ENCODE results near the gene LIMA1. TPM values are rescaled to one million over a fixed set of nuclear protein-coding genes. Genes with fewer than 3 reads are reported as not detected.

Gene LIMA1
- total RNA-seq, 1 donor from 2014 or later, result 79.4 TPM

DNA sequence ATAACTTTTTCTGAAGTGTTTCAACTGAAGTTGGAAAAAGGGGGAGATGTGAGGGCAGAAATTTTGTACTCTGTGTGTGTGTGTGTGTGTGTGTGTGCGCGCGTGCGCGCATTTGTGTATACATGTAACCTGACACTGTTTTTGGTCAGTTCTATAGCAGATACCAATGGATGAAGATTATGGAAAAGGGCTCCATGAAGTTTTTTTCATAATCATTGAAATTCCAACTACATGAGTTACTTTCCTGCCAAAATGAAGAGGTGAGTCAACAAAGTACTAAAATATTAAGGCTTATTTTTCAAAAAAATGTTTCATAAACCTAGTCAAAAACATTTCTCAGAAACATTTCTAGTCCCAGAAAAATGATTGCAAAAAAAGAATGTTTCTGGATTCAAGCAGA is 90.4 kb downstream of the LIMA1 start:
- H3K36me3 ChIP-seq, result peaks cover 40 to 54% of the 10 kb centered on the region in 2 donors
- H3K27ac ChIP-seq, result peak overlapping the region; percentile 67 to 81
- H3K9me3 ChIP-seq, result no peaks in the 10 kb centered on the region
- no peaks in the 10 kb centered on the region for H3K27me3 ChIP-seq
- H3K4me1 ChIP-seq, result peaks cover 6 to 22% of the 10 kb centered on the region in 2 donors
- no peak for DNase-seq (ENCODE audit: low spot score in 2 of 2)
- intact Hi-C loops (cut with DNase I), result no loop called here
- TF ChIP-seq, protein P1, sequence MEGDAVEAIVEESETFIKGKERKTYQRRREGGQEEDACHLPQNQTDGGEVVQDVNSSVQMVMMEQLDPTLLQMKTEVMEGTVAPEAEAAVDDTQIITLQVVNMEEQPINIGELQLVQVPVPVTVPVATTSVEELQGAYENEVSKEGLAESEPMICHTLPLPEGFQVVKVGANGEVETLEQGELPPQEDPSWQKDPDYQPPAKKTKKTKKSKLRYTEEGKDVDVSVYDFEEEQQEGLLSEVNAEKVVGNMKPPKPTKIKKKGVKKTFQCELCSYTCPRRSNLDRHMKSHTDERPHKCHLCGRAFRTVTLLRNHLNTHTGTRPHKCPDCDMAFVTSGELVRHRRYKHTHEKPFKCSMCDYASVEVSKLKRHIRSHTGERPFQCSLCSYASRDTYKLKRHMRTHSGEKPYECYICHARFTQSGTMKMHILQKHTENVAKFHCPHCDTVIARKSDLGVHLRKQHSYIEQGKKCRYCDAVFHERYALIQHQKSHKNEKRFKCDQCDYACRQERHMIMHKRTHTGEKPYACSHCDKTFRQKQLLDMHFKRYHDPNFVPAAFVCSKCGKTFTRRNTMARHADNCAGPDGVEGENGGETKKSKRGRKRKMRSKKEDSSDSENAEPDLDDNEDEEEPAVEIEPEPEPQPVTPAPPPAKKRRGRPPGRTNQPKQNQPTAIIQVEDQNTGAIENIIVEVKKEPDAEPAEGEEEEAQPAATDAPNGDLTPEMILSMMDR (IDR thresholded peaks at IDR 0.05), result no peak
- H3K4me3 ChIP-seq, result no peak overlapping the region

- H3K4me1 ChIP-seq, result peaks cover 7 to 28% of the 10 kb centered on the region in 2 donors
- no peak overlapping the region for H3K4me3 ChIP-seq
- no peaks in the 10 kb centered on the region for H3K9me3 ChIP-seq
- peak overlapping the region; percentile 67 to 81 for H3K27ac ChIP-seq
- intact Hi-C loops (cut with DNase I), result no loop called here
- TF ChIP-seq, protein P1 (IDR thresholded peaks at IDR 0.05), result no peak
- peaks cover 37 to 50% of the 10 kb centered on the region in 2 donors for H3K36me3 ChIP-seq
- H3K27me3 ChIP-seq, result no peaks in the 10 kb centered on the region
- no peak for DNase-seq (ENCODE audit: low spot score in 2 of 2)
These were observed 91.1 kb downstream of the LIMA1 start for GRCh38 chr12:50192236-50192635.

DNA sequence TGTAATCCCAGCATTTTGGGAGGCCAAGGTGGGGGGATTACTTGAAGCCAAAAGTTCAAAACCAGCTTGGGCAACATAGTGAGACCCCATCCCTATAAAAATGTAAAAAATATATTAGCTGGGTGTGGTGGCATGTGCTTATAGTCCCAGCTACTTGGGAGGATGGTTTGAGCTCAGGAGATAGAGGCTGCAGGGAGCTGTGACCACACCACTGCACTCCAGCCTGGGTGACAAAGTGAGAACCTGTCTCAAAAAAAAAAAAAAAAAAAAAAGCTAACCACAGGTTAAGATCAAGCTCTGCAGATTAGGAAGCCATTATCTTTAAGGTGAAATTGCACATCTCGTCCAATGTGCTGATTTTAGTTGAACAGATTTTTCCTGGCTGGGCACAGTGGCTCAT is 92.5 kb downstream of the LIMA1 start:
- Histone ChIP-seq H3K4me1 (peaks cover 17 to 42% of the 10 kb centered on the region in 2 donors), H3K27ac (peak overlapping the region in 1 of 2 donors; percentile 3), H3K27me3 (no peaks in the 10 kb centered on the region), H3K36me3 (peaks cover 32 to 38% of the 10 kb centered on the region in 2 donors), H3K9me3 (no peaks in the 10 kb centered on the region), H3K4me3 (no peak overlapping the region)
- intact Hi-C loops (cut with DNase I), result no loop called here
- DNase-seq (ENCODE audit: low spot score in 2 of 2), result no peak
- TF ChIP-seq, protein P1 (IDR thresholded peaks at IDR 0.05), result no peak

DNA sequence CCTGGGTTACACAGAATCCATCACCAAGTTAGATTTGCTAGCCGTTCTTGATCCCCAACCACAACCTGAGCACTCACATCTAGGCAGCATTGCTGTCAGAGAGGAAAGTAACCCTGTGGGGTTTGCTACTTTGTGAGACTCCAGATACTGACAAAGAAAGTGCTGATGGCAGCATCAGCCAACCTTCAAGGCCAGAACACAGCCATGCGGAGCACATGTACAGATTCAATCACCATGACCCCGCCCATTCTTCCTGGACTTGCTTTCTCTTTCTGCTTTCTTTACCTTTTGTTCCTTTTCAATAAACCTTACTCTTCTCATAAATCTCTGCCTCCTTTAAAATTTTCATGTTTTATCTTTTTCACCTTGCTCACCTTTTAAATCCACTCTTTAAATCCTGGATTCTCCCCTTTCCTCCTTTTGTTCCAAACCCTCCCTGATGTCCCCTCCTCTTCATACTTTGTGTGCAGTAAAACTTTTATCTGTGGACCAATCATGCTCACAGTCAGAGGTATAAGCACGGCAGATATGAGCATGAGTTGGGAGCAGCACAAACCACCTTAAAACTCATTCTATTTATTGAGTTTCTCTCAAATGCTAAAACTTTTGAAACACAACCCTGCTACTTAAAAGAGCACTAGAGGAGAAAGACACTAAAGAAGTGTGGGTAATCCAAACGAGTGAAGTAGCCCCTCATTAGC is 94.3 kb downstream of the LIMA1 start:
- H3K9me3 ChIP-seq, result no peaks in the 10 kb centered on the region

GRCh38 chr12:50188241-50188781 is 95.0 kb downstream of the LIMA1 start:
- intact Hi-C loops (cut with DNase I), result loop anchor here (10.0 kb wide), 1 partner anchor 126 kb away; no protein-coding TSS in a partner anchor
- Histone ChIP-seq H3K27me3 (no peaks in the 10 kb centered on the region), H3K36me3 (peaks cover 16 to 24% of the 10 kb centered on the region in 2 donors), H3K4me1 (peaks cover 22 to 57% of the 10 kb centered on the region in 2 donors), H3K9me3 (no peaks in the 10 kb centered on the region), H3K4me3 (no peak overlapping the region), H3K27ac (peak overlapping the region; percentile 82 to 89)
- DNase-seq (ENCODE audit: low spot score in 2 of 2), result no peak
- TF ChIP-seq, protein P1 (IDR thresholded peaks at IDR 0.05), result no peak

More for the DNA sequence above, 94.3 kb downstream of the LIMA1 start:
- TF ChIP-seq, protein P1 (IDR thresholded peaks at IDR 0.05), result no peak
- H3K36me3 ChIP-seq, result peaks cover 16 to 26% of the 10 kb centered on the region in 2 donors
- no peaks in the 10 kb centered on the region for H3K27me3 ChIP-seq
- H3K4me3 ChIP-seq, result no peak overlapping the region
- no peak for DNase-seq (ENCODE audit: low spot score in 2 of 2)
- H3K4me1 ChIP-seq, result peaks cover 22 to 53% of the 10 kb centered on the region in 2 donors
- intact Hi-C loops (cut with DNase I), result loop anchor here (10.0 kb wide), 1 partner anchor 126 kb away; no protein-coding TSS in a partner anchor
- H3K27ac ChIP-seq, result peak overlapping the region; percentile 82 to 89

All from ascending aorta (tissue), 2 donors.